GM12801 (cell line): ENCODE data around the gene POLE3.

Source experiments
- CTCF ChIP-seq: IDR thresholded peaks from one replicate; pipeline ENCODE4 v1.5.1; 2011; ENCODE audit warnings: control low read depth; ENCODE audit not compliant: insufficient read length; ENCODE audit errors: extremely low read depth

POLE3 gene

GRCh38 chr9:113410207-113410864 lies at the start of gene POLE3, which contains the start of gene C9orf43:
Gene POLE3, minus strand, starts transcription at chr9:113410675. Its CDS starts 382 bp downstream, at chr9:113410293.
Gene C9orf43, plus strand, starts transcription at chr9:113410747. Its CDS starts 2,747 bp downstream, at chr9:113413494.
- no peak for TF ChIP-seq CTCF

GRCh38 chr9:113456235-113456634 lies 45.8 kb upstream of the POLE3 start:
- no peak for TF ChIP-seq CTCF

GRCh38 chr9:113454914-113455761 lies 44.7 kb upstream of the POLE3 start:
- TF ChIP-seq CTCF = no peak

GRCh38 chr9:113452113-113452605 lies 41.7 kb upstream of the POLE3 start:
- no peak for TF ChIP-seq CTCF

- TF ChIP-seq CTCF = no peak
These were observed 38.9 kb upstream of the POLE3 start for GRCh38 chr9:113449376-113449775.

- no peak for TF ChIP-seq CTCF
These were observed 35.9 kb upstream of the POLE3 start for GRCh38 chr9:113446323-113446740.

GRCh38 chr9:113444736-113445135 lies 34.3 kb upstream of the POLE3 start:
- TF ChIP-seq CTCF = no peak
